OCI-LY7 (cell line): ENCODE results near the gene PLXNA4. TPM values are rescaled to one million over a fixed set of nuclear protein-coding genes. Genes with fewer than 3 reads are reported as not detected.

Source experiments
- BruUV-seq: library from RNA; stranded (reverse); fragments of 400-500 nt; replicated peaks from 2 replicates; lab custom pipeline; 2021; lab: Mats Ljungman, UMichigan
- CTCF ChIA-PET: fragments of 300-600 bp; sonication (Branson Sonifier 250); formaldehyde crosslinking; loops from one replicate; lab custom pipeline; 2022; ENCODE audit warnings: antibody characterized with exemption; ENCODE audit not compliant: unreplicated experiment; lab: Charles Lee
- POLR2A ChIA-PET: fragments of 300-600 bp; sonication (Branson Sonifier 250); formaldehyde crosslinking; loops from one replicate; lab custom pipeline; 2022; ENCODE audit warnings: antibody characterized with exemption; lab: Charles Lee
- DNase-seq: peaks from one replicate; pipeline ENCODE4 v3.0.0-alpha.2; 2015; ENCODE audit warnings: low spot score
- H2AFZ ChIP-seq: fragments of 200-600 bp; sonication (generic), shearing (Covaris generic); 2 replicates; pipeline ENCODE4 v1.6.1; 2014; ENCODE audit warnings: mild to moderate bottlenecking, antibody characterized with exemption, low read length, moderate library complexity
- H3K27ac ChIP-seq: fragments of 200-600 bp; sonication (generic); 2 replicates; pipeline ENCODE4 v1.5.1; 2014; ENCODE audit warnings: mixed run types, low read depth, mild to moderate bottlenecking, moderate library complexity, low read length, inconsistent platforms; ENCODE audit not compliant: poor library complexity, severe bottlenecking
- H3K36me3 ChIP-seq: fragments of 200-600 bp; sonication (generic); 2 replicates; pipeline ENCODE4 v1.6.1; 2014; ENCODE audit warnings: mild to moderate bottlenecking, antibody characterized with exemption, low read length, moderate library complexity, mixed read lengths; ENCODE audit not compliant: insufficient read depth
- H3K4me1 ChIP-seq: fragments of 200-600 bp; sonication (generic); 2 replicates; pipeline ENCODE4 v1.5.1; 2014; ENCODE audit warnings: mild to moderate bottlenecking, low read length; ENCODE audit not compliant: insufficient read depth, poor library complexity, severe bottlenecking
- H3K4me2 ChIP-seq: fragments of 200-600 bp; sonication (generic); 2 replicates; pipeline ENCODE4 v1.6.1; 2014; ENCODE audit warnings: mild to moderate bottlenecking, low read length
- H3K4me3 ChIP-seq: fragments of 200-600 bp; sonication (generic); 2 replicates; pipeline ENCODE4 v1.5.1; 2014; ENCODE audit warnings: mild to moderate bottlenecking, low read depth, low read length; ENCODE audit not compliant: poor library complexity, severe bottlenecking
- H3K79me2 ChIP-seq: fragments of 200-600 bp; sonication (generic); 2 replicates; pipeline ENCODE4 v1.6.1; 2016; ENCODE audit warnings: low read depth, mild to moderate bottlenecking, low read length, moderate library complexity, mixed read lengths; ENCODE audit not compliant: insufficient read depth
- H3K9me2 ChIP-seq: fragments of 200-600 bp; sonication (generic); 2 replicates; pipeline ENCODE4 v1.6.1; 2016; ENCODE audit warnings: mild to moderate bottlenecking, low read length, mixed read lengths; ENCODE audit not compliant: insufficient read depth
- H3K9me3 ChIP-seq: fragments of 200-600 bp; sonication (generic); 2 replicates; pipeline ENCODE4 v1.6.1; 2014; ENCODE audit warnings: mild to moderate bottlenecking, mixed run types, low read length, mixed read lengths
- H4K20me1 ChIP-seq: fragments of 200-600 bp; sonication (generic); 2 replicates; pipeline ENCODE4 v1.6.1; 2014; ENCODE audit warnings: mild to moderate bottlenecking, antibody characterized with exemption, low read length, moderate library complexity, mixed read lengths; ENCODE audit not compliant: insufficient read depth
- EZH2phosphoT487 ChIP-seq: fragments of 200-600 bp; sonication (generic); IDR thresholded peaks from 2 replicates; pipeline ENCODE4 v1.6.1; 2018; ENCODE audit warnings: low read depth, borderline replicate concordance, mild to moderate bottlenecking, mixed run types, antibody characterized with exemption, low read length, moderate library complexity, mixed read lengths
- intact Hi-C: fragments of 100-400 bp; cut with micrococcal nuclease; formaldehyde crosslinking; loops from one replicate; pipeline ENCODE4 v1.10.0; 2022; ENCODE audit not compliant: unreplicated experiment
- total RNA-seq, 2 experiments: library from RNA; depleted of rRNA in 1 of 2; stranded (reverse); fragments of >200 nt in 1 of 2; shearing (Covaris generic) in 1 of 2; gene quantifications; 2 replicates each; pipeline ENCODE4 v1.2.3, GENCODE V29; 2014 to 2022
- TF ChIP-seq, protein P1 (sequence below): fragments of 200-600 bp; sonication (generic); conservative IDR thresholded peaks from 2 replicates; pipeline ENCODE4 v1.5.1; 2014; ENCODE audit warnings: mild to moderate bottlenecking, antibody characterized with exemption, low read length, moderate library complexity, mixed read lengths

The PLXNA4 gene
- total RNA-seq, 2 experiments from 2014 or later, result not detected

DNA sequence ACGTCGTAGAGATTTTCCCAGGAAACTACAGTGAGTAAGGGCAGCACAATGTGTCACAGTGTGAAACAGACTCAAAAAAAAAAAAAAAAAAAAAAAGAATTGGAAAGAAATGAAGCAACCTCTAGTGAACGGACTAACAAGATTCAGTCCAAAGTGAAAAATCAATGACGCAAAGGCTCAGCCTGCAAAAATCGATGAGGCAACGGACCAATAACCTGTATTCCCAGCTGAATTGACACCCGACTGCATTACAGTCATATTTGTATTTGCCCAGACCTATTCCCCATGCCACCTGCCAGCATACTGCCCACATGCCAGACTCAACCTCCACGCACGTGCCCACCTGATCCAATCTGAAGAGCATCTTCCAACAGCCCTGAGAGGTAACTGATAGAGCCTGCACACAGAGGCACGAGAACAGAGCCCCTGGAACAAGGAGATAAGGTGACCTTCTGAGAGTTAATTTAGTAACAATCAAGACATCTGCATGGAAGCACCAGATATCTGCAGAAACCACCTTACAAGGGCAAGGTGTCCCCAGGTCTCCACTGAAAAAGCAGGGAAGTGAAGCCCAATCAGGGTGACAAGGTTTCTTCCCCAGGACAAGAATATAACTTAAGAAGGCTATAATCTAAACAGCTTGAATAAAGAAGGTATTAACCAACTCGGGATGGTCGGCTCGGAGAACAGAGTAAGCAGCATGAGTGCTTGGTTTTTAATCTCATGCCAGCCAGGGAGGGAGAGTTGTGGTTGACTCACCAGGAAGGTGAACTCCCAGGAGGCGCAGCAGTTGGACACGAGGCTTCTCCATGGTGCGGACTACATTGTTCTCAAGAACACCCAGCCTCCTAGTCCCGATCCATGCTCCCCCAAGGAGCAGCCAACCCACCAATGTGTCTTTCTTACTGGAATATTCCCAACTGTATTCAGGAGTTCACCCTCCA lies 48.5 kb downstream of the PLXNA4 start:
- no peak overlapping the region for H3K4me3 ChIP-seq
- no peaks in the 10 kb centered on the region for H3K9me3 ChIP-seq
- H3K27ac ChIP-seq, result no peak overlapping the region
- CTCF ChIA-PET, result no interaction called here
- H4K20me1 ChIP-seq, result no peaks in the 10 kb centered on the region
- H2AFZ ChIP-seq, result no peak overlapping the region
- BruUV-seq, result no TSS peak
- H3K4me1 ChIP-seq, result no peaks in the 10 kb centered on the region
- no peaks in the 10 kb centered on the region for H3K36me3 ChIP-seq
- no peak for DNase-seq
- TF ChIP-seq, protein P1, sequence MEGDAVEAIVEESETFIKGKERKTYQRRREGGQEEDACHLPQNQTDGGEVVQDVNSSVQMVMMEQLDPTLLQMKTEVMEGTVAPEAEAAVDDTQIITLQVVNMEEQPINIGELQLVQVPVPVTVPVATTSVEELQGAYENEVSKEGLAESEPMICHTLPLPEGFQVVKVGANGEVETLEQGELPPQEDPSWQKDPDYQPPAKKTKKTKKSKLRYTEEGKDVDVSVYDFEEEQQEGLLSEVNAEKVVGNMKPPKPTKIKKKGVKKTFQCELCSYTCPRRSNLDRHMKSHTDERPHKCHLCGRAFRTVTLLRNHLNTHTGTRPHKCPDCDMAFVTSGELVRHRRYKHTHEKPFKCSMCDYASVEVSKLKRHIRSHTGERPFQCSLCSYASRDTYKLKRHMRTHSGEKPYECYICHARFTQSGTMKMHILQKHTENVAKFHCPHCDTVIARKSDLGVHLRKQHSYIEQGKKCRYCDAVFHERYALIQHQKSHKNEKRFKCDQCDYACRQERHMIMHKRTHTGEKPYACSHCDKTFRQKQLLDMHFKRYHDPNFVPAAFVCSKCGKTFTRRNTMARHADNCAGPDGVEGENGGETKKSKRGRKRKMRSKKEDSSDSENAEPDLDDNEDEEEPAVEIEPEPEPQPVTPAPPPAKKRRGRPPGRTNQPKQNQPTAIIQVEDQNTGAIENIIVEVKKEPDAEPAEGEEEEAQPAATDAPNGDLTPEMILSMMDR, result no peak
- no peak for TF ChIP-seq EZH2phosphoT487
- H3K9me2 ChIP-seq, result no peaks in the 10 kb centered on the region
- no peaks in the 10 kb centered on the region for H3K79me2 ChIP-seq
- no peak overlapping the region for H3K4me2 ChIP-seq
- intact Hi-C loops, result no loop called here
- POLR2A ChIA-PET, result interaction anchor here (0.6 kb wide), 1 partner anchor 300 kb away, joined by 3 read pairs; no protein-coding TSS in a partner anchor

DNA sequence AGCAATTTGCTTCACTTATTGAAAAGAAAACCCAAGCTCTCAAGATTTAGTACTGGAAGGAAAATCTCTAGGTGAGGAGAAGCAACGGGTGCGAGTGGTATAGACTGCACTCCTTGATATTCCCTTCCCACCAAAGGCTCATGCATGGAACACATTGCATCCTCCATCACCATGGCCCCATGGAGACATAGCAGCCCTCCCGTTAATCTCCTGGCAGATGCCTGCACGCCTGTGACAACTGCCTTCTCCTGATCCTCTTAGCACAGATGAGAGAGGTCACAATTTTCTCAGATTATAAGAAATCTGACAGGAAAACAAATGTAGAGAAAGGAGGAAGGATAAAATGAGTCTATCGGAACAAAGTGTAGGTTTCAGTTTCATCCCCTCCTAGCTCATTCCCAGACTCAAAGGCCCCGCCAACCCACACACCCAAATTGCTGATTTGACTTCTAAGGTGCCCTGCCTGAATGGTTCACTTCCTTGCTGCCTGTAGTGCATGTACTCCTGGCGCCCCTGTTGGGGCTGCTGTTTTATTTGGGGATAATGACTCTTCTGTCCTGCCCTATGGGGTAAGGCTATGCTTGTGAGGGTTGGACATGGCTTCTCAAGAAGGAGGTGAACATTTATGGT lies 50.0 kb downstream of the PLXNA4 start:
- intact Hi-C loops, result no loop called here
- CTCF ChIA-PET, result no interaction called here
- POLR2A ChIA-PET, result no interaction called here
- Histone ChIP-seq H3K4me1 (no peaks in the 10 kb centered on the region), H3K9me3 (no peaks in the 10 kb centered on the region), H3K9me2 (no peaks in the 10 kb centered on the region), H3K4me3 (no peak overlapping the region), H3K4me2 (no peak overlapping the region), H2AFZ (no peak overlapping the region), H3K79me2 (no peaks in the 10 kb centered on the region), H3K36me3 (no peaks in the 10 kb centered on the region), H3K27ac (no peak overlapping the region), H4K20me1 (no peaks in the 10 kb centered on the region)
- BruUV-seq, result no TSS peak
- no peak for DNase-seq
- TF ChIP-seq, protein P1, result no peak
- no peak for TF ChIP-seq EZH2phosphoT487
